Measurements from ENCODE around the gene ODF4. TPM values are rescaled to one million over a fixed set of nuclear protein-coding genes. Genes with fewer than 3 reads are reported as not detected.
"Not testable (repeated sequence)": the region's sequence is repeated elsewhere in the genome, so short reads cannot be mapped to it uniquely, and the experiment has no call there.

ODF4 gene
- total RNA-seq, 1 donor from 2014 or later = not detected

GRCh38 chr17:8366231-8366630 is 26.6 kb downstream of the ODF4 start:
- DNase-seq (ENCODE audit: low read depth) = no peak

DNA sequence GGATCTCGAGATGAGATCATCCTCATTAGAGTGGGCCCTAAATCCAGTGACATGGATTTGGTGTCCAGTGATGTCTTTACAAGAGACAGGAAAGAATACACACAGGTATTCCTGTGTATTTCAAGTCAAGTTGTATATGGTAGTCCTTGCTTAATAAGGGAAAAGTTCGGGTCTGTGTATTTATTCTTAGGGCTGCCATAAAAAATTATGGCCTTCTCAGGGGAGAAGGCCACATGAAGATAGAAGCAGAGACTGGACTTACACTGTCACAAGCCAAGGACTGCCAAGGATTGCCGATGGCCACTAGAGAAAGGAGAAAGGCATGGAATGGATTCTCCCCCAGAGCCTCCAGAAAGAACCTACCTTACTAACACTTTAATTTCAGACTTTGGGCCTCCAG is 28.6 kb downstream of the ODF4 start:
- DNase-seq (ENCODE audit: low read depth) = no peak

- DNase-seq (ENCODE audit: low read depth) = no peak
These were observed 30.3 kb downstream of the ODF4 start for GRCh38 chr17:8369944-8370343.

DNA sequence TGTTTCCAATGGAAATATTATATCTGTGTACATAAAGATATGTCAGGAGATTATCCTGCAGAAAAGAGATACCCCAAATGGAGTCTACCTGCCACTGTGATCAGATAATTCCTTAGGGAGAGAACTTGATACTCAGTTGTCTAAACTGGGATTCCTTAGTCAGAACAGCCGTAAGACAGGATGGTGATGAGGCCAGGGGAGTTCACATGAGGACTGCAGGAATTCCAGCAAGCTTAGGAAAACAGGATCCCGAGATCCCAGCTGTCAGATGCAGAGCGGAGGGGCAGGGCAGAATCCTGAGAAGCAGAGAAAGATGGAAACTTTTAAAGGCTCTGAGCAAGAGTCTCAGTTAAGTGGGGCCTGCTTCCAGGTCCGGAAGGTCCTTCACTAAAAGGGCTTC is 32.1 kb downstream of the ODF4 start:
- DNase-seq (ENCODE audit: low read depth) = peak; percentile 83

DNA sequence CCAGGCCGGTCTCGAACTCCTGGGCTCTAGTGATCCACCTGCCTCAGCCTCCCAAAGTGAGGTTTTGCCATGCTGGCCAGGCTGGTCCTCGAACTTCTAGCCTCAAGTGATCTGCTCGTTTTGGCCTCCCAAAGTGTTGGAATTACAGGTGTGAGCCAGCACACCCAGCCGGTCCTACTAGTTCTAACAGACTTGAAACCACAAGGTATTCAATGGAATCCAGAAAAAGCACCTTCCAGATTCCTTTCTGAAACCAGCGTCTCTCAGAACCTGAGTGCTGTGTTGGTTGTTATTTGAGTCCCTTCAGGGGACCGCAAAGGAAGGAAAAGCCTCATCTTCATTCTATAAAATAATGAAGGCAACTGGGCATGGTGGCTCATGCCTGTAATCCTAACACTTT is 32.8 kb downstream of the ODF4 start:
- DNase-seq (ENCODE audit: low read depth) = no peak

DNA sequence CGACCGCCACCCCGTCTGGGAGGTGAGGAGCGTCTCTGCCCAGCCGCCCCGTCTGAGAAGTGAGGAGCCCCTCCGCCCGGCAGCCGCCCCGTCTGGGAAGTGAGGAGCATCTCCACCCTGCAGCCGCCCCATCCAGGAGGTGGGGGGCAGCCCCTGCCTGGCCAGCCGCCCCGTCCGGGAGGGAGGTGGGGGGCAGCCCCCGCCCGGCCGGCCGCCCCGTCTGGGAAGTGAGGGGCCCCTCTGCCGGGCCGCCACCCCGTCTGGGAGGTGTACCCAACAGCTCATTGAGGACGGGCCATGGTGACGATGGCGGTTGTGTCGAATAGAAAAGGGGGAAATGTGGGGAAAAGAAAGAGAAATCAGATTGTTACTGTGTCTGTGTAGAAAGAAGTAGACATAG is 34.2 kb downstream of the ODF4 start:
- not testable (repeated sequence) for DNase-seq (ENCODE audit: low read depth)

DNA sequence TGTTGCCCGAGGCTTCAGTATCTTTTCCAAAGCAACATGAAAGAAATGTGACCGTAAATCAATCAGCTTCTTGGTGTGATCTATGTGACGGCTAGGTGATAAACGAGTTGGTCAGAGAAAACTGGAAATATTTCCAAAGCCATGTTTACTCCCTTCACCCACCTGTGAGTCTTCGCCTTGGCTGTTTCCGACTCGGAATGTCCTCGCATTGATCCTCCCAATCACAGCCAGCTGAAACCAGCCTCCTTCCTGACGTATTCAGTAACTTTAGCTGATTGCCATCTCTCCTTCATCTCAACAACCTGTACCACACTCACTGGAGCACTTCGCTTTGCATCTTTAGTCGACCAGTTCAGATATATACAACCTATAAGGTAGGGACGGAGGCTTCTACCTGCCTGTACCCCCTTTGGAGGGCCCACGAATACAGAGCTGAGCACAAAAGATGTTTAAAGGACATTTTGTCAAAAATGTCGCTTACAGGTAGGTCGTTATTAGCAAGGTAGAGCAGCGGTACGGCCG is 36.2 kb downstream of the ODF4 start:
- no peak for DNase-seq (ENCODE audit: low read depth)

DNA sequence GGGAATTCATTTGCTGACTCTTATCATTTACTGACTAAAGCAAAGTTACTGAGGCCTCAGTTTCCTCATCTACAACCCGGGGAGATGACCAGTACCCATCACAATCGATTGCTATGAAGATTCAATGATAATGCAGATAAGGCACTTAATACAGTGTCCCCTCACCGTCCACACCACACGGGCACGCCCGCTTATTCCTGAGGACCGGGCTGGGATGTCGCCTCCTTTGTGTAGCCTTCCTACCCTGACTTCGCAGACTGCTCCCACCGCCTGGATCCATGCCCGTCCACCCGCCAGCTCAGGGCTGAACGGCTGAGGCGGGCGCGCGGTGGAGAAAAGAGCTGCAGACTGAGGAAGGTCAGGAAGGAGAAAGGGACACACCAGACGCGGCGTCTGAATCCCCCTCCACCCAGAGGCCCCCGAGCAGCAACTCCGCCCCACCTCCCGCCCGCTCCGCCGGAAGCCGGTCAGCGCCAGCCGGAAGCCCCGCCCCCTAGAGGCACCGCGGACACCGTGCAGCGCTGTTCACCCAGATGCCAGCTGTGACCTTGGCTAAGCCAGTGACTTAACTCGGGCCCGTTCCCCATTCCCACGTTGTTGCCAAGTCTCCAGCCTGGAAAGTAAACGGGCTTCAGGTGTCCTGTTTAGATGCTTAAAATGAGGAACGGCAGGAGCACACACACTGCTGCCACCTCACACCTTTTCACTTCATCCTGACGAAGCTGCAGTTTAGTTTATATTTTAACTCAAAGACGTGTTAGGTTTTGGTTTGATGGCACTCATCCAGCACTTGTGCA is 36.8 kb downstream of the ODF4 start, which contains the start of gene KRABD2:
Gene KRABD2 (minus strand): TSS at position 434 of the 797 bp plus-strand sequence.
- DNase-seq (ENCODE audit: low read depth) = peak; percentile 92

- no peak for DNase-seq (ENCODE audit: low read depth)
These were observed 37.8 kb downstream of the ODF4 start for GRCh38 chr17:8377422-8377821.

DNA sequence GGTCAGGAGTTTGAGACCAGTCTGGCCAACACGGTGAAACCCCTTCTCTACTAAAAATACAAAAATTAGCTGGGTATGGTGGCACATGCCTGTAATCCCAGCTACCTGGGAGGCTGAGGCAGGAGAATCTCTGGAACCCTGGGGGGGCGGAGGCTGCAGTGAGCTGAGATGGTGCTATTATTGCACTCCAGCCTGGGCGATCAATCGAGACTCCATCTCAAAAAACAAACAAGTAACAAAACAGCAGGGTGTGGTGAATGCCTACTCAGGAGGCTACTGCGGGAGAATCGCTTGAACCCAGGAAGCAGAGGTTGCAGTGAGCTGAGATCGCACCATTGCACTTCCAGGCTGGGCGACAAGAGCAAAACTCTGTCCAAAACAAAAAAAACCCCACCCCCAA is 38.5 kb downstream of the ODF4 start:
- not testable (repeated sequence) for DNase-seq (ENCODE audit: low read depth)

DNA sequence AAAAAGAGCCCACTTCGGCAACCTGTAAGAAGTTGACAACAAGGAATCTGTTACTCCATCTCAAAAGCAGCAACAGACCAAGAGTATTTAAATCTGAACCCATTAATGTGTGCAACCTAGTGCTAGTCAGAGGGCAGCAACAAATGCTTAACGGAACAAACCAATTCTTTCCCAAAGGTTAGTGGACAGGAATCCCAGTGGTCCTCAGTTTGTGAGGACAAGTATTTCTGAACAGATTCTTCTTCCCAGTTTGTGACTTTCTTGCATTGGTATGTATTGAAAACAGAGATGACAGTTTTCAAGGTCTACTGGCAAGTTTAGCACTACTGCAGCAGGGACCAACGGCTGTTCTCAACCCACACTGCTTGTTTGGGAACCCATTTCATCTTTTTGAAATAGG is 40.4 kb downstream of the ODF4 start:
- no peak for DNase-seq (ENCODE audit: low read depth)

GRCh38 chr17:8382052-8382879 is 42.6 kb downstream of the ODF4 start:
- no peak for DNase-seq (ENCODE audit: low read depth)

DNA sequence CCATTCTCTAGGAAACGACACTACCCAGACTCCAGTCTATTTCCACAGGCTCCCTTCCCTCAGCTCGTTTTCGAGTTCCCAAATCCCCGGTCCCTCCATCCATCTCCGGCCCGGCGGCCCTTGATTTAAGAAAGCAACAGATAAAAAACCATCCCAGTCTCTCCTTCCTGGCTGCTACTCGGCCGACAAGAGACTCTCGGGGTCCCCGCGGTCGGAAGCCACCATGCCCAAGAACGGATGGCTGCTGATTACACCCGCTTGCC is 43.2 kb downstream of the ODF4 start:
- DNase-seq (ENCODE audit: low read depth) = no peak

DNA sequence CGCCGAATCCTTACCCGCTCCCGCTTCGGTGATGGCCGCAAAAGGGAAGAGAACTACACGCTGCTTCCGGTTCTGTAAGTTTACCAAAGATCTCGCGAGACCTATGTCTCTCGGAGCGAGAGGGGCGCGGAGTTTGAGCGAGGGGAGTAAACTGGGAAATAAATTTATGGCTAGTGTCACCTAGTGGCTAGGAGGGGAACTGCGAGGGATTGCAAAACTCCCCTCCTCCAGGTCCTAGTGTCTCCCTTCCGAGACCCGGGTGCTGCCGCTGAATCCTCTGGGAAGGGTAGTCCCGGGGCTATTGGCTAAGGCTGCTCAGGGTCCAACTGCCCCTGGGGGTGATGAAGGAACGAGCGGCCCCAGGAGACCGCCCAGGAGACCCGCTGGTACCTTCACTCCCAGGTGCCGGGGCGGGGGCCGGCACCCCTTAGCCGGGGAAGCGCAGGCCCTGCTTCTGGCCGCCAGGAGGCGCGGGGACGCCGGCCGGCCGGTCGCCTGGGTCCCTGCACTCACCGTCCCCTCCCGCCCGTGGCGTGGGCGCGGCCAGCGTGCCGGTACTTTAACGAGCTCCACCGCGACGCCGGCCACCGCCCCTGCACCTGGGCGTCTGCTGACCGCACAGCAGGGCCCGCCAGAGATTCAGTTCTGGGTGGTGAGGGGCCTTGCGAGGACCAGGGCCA is 43.6 kb downstream of the ODF4 start, which contains the start of gene RPL26:
Gene RPL26 (minus strand): TSS at position 51 of the 680 bp plus-strand sequence. CDS start 883 bp downstream, outside the sequence.
- peak; percentile 100 for DNase-seq (ENCODE audit: low read depth)

DNA sequence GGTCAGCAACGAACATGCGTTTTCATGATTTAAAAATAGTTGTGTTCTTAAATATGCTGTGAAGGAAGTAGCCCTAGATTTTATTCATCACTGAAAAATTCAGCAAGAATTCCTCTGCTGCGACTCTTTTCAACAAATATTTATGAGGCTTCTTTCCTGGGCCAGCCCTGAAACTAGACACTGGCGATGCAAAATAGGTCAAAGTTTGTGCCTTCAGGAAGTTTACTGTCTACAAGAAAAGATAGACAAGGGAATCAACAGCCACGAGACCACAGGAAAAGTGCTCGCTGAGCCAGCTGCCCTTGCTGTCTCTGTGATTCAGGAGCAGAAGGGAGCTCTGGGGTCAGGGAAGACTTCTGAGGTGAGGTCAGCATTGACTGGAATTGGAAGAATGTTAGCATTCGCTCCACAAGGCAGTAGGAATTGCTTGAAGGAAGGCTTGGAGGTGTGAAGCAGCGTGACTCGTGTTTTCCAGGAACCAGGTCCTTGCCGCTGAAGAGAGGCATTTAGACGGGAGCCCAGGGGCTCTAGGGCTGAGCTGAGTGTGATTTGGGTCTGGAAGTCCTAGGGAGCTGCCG is 45.2 kb downstream of the ODF4 start:
- DNase-seq (ENCODE audit: low read depth) = peak; percentile 42

DNA sequence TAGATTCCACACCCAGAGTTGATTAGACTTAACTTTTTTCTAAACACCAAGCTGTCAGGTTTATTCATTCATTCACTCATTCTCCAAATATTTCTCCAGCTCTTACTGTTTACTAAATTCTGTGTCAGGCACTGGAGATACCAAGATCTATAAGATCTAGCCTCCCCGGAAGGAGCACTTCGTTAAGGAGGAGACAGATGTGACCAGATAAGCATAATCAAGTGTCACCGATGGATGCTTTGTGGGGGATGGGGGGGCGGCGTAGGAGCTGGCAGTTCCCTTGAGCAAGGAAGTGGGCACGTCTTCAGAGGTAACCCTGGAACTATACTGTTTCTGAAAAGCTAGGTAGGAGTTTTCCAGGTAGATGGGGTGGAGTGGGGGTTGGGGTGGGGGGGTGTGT is 47.2 kb downstream of the ODF4 start:
- DNase-seq (ENCODE audit: low read depth) = no peak

DNA sequence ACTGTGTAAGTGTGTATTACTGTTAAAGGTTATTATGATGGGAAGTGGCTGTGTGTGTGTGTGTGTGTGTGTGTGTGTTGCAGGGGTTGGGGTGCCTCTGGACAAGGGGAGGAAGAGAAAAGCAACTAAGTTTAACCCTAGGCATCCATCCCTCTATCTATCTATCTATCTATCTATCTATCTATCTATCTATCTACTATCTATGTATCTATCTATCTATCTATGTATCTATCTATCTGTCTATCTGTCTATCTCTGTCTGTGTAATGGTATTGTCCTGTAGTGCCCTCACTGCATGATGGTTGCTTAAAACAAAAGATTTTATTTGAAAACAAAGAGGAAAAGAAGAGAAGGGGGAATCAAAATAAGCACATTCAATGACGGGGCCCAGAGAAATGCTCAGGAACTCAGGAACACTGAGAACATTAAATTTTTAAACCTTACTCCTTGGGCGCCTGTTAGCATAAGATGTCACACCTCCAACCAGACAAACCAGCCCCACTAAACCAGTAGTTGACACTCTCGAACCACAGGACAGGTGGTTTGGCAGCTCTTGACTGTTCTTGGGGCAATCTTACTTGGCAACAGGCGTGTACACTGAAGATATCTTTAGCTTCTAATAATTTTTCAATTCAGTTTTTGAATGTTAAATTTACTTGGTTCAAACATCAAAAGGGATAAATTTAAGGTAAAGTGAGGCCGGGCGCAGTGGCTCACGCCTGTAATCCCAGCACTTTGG is 48.4 kb downstream of the ODF4 start:
- no peak for DNase-seq (ENCODE audit: low read depth)

DNA sequence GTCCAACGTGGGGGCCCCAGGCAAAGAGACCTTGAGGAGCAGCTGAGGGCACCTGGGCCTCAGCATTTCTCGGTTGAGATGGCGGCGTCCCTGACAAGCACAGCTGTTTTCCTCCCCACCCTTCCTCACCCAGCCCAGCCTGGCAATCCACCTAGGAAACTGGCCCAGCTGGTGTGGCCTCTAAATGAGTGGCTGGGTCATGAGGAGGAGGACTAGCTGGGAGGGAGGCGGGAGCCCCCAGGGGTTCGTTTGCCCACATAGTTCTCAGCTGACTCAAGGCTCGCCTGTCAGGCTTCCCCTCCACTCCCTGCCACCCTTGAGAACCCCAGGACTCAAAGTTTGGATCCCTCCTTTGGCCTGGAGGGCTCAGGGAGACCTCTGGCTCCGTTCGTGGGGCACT is 52.1 kb downstream of the ODF4 start:
- peak; percentile 65 for DNase-seq (ENCODE audit: low read depth)

- DNase-seq (ENCODE audit: low read depth) = no peak
These were observed 52.6 kb downstream of the ODF4 start for GRCh38 chr17:8392274-8392673.

- no peak for DNase-seq (ENCODE audit: low read depth)
These were observed 53.2 kb downstream of the ODF4 start for GRCh38 chr17:8392674-8393469.

All from myocyte (in vitro differentiated cells).